Transverse colon (tissue), 4 donors: Measurements from ENCODE around the gene EFCAB5. TPM values are rescaled to one million over a fixed set of nuclear protein-coding genes. Genes with fewer than 3 reads are reported as not detected.
"Not testable (repeated sequence)": the region's sequence is repeated elsewhere in the genome, so short reads cannot be mapped to it uniquely, and the experiment has no call there.

ENCODE experiments used
- DNase-seq: peaks from one replicate; pipeline ENCODE4 v3.0.0-alpha.2; 2019
- H3K27ac ChIP-seq, 4 donors: fragments of 200-600 bp; sonication (generic); 2 replicates each; pipeline ENCODE4 v1.5.1; 2016 to 2018; ENCODE audit warnings: inconsistent platforms in 4 of 4
- H3K27me3 ChIP-seq: fragments of 200-600 bp; sonication (generic); 2 replicates; pipeline ENCODE4 v1.5.1; 2017; ENCODE audit warnings: inconsistent platforms
- H3K36me3 ChIP-seq, 4 donors: fragments of 200-600 bp; sonication (generic); 2 replicates each; pipeline ENCODE4 v1.5.1; 2017 to 2019; ENCODE audit warnings: inconsistent platforms in 4 of 4
- H3K4me1 ChIP-seq, 4 donors: fragments of 200-600 bp; sonication (generic); 2 replicates each; pipeline ENCODE4 v1.5.1; 2017 to 2020; ENCODE audit warnings: inconsistent platforms in 4 of 4
- H3K4me3 ChIP-seq, 4 donors: fragments of 200-600 bp; sonication (generic); 1 replicate in 1 of 4; 2 replicates in 3 of 4; pipeline versions ENCODE4 v1.5.1 to v1.6.1; 2017 to 2019; ENCODE audit warnings: inconsistent platforms in 4 of 4
- H3K9me3 ChIP-seq, 2 donors: fragments of 200-600 bp; sonication (generic); 2 replicates each; pipeline ENCODE4 v1.5.1; 2017 to 2019; ENCODE audit warnings: inconsistent platforms in 2 of 2
- EP300 ChIP-seq: sonication (generic); formaldehyde crosslinking; IDR thresholded peaks from one replicate; pipeline ENCODE4 v1.6.1; 2017; ENCODE audit warnings: antibody characterized with exemption, low read depth
- POLR2A ChIP-seq: fragments of 450-650 bp; IDR thresholded peaks from one replicate; pipeline ENCODE4 v1.6.1; 2016; ENCODE audit warnings: antibody characterized with exemption, mild to moderate bottlenecking, moderate library complexity
- POLR2AphosphoS5 ChIP-seq, 3 donors: sonication (generic); formaldehyde crosslinking; IDR thresholded peaks; one replicate each; pipeline ENCODE4 v1.6.1; 2016; ENCODE audit warnings: antibody characterized with exemption in 3 of 3
- WGBS, 2 donors: methylation state at CpG; one replicate each; pipeline ENCODE4 v1.1.5; 2018; ENCODE audit warnings: low coverage in 1 of 2; 5-methylcytosine and 5-hydroxymethylcytosine counted together
- in situ Hi-C, 4 donors: fragments of 200-750 bp; cut with MboI; loops; one replicate each; pipeline versions ENCODE4 v1.15.0 to v1.15.1; 2017; ENCODE audit warnings: low sequenced_read_pairs in 3 of 4, low pct_ligation_motif_present in 1 of 4, low pct_unique_long_range_greater_than_20kb in 1 of 4
- intact Hi-C: fragments of 100-400 bp; cut with DNase I; formaldehyde crosslinking; loops from one replicate; pipeline ENCODE4 v1.15.1; 2023; ENCODE audit warnings: low total_unique reads
- total RNA-seq, 4 donors: library from RNA; depleted of rRNA; stranded (reverse); fragments of >200 nt; gene quantifications; one replicate each; pipeline ENCODE4 v1.1.0, GENCODE V29; 2016
- TF ChIP-seq, protein P1 (sequence below), 5 experiments: fragments of 200-600 bp in 3 of 5; fragments of 450-650 bp in 2 of 5; sonication (generic) in 3 of 5; IDR thresholded peaks; 1 replicate in 2 of 5; 2 replicates in 3 of 5; pipeline ENCODE4 v1.5.1; 2016 to 2017; ENCODE audit warnings: antibody characterized with exemption in 5 of 5, inconsistent platforms in 3 of 5, mild to moderate bottlenecking in 2 of 5, moderate library complexity in 1 of 5

EFCAB5 gene
- total RNA-seq, 4 donors from 2014 or later, result 1.00 to 3.7 (median 1.9) TPM

DNA sequence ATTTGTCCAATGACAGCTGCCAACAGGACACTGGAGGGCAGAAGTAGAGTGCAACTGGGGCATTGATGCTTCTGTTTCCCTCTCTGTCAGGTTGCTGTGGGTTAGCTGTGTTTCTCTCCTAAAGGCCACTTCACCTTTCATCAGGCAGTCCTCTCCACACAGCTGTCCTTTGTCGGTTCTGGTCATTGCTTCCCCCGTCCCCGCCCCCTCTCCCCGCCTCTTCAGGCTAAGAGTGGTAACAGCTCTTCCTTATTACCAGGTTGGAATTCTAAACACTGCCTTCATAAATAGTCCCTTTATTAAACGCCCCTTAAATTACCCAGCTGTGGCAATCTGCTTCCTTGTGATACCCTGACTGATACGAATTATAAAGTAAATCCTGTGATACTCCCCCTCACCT is 143.4 kb downstream of the EFCAB5 start:
- in situ Hi-C loops (loop anchor here in 2 of 4 donors (25.0 kb wide), 1 partner anchor 272 kb away; no protein-coding TSS in a partner anchor), intact Hi-C loops (no loop called here)
- H3K4me1 ChIP-seq, result no peaks in the 10 kb centered on the region
- no peak overlapping the region for H3K4me3 ChIP-seq
- no peak overlapping the region for H3K27ac ChIP-seq
- H3K36me3 ChIP-seq, result no peaks in the 10 kb centered on the region
- TF ChIP-seq POLR2AphosphoS5 (IDR thresholded peaks at IDR 0.05), result no peak
- TF ChIP-seq POLR2A, result no peak
- TF ChIP-seq EP300, result no peak
- TF ChIP-seq, protein P1, sequence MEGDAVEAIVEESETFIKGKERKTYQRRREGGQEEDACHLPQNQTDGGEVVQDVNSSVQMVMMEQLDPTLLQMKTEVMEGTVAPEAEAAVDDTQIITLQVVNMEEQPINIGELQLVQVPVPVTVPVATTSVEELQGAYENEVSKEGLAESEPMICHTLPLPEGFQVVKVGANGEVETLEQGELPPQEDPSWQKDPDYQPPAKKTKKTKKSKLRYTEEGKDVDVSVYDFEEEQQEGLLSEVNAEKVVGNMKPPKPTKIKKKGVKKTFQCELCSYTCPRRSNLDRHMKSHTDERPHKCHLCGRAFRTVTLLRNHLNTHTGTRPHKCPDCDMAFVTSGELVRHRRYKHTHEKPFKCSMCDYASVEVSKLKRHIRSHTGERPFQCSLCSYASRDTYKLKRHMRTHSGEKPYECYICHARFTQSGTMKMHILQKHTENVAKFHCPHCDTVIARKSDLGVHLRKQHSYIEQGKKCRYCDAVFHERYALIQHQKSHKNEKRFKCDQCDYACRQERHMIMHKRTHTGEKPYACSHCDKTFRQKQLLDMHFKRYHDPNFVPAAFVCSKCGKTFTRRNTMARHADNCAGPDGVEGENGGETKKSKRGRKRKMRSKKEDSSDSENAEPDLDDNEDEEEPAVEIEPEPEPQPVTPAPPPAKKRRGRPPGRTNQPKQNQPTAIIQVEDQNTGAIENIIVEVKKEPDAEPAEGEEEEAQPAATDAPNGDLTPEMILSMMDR (IDR thresholded peaks at IDR 0.05), result no peak
- H3K27me3 ChIP-seq, result peaks cover 8% of the 10 kb centered on the region
- WGBS, 2 donors, result 11 to 19% methylated on average over 3 to 6 of the region's 6 CpGs
- no peaks in the 10 kb centered on the region for H3K9me3 ChIP-seq
- DNase-seq, result no peak

DNA sequence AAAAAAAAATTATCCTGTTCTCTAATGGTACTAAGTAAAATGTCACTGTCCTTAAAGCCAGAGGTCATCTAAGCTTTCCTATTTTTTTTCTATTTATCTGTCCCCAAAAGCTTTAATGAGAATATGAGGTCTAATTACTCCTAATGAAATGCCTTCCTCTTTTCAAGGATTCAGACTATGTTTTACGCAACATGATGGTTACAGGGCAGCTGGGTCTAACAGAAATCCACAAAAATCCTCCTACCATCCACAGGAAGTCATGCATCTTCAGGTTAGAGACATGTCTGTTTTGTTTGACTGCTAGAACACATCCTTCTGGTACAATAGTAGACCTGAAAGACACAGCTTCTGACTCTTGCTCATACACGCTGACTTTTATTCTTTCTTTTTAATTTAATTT is 145.5 kb downstream of the EFCAB5 start:
- Histone ChIP-seq H3K36me3 (no peaks in the 10 kb centered on the region), H3K27ac (no peak overlapping the region), H3K4me1 (no peaks in the 10 kb centered on the region), H3K4me3 (no peak overlapping the region), H3K9me3 (no peaks in the 10 kb centered on the region), H3K27me3 (peaks cover 8% of the 10 kb centered on the region)
- TF ChIP-seq, protein P1 (IDR thresholded peaks at IDR 0.05), result no peak
- 94% methylated on average over 2 of the region's 2 CpGs for WGBS, 2 donors
- intact Hi-C loops, result no loop called here
- in situ Hi-C loops, result loop anchor here in 2 of 4 donors (25.0 kb wide), 1 partner anchor 275 kb away; no protein-coding TSS in a partner anchor
- no peak for DNase-seq

DNA sequence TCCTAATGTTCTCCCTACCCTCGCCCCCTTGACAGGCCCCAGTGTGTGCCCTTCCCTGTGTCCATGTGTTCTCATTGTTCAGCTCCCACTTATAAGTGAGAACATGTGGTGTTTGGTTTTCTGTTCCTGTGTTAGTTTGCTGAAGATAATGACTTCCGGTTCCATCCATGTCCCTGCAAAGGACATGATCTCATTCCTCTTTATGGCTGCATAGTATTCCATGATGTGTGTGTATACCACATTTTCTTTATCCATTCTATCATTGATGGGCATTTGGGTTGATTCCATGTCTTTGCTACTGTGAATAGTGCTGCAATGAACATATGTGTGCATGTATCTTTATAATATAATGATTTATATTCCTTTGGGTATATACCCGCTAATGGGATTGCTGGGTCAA is 146.0 kb downstream of the EFCAB5 start:
- in situ Hi-C loops, result loop anchor here in 2 of 4 donors (25.0 kb wide), 1 partner anchor 275 kb away; no protein-coding TSS in a partner anchor

DNA sequence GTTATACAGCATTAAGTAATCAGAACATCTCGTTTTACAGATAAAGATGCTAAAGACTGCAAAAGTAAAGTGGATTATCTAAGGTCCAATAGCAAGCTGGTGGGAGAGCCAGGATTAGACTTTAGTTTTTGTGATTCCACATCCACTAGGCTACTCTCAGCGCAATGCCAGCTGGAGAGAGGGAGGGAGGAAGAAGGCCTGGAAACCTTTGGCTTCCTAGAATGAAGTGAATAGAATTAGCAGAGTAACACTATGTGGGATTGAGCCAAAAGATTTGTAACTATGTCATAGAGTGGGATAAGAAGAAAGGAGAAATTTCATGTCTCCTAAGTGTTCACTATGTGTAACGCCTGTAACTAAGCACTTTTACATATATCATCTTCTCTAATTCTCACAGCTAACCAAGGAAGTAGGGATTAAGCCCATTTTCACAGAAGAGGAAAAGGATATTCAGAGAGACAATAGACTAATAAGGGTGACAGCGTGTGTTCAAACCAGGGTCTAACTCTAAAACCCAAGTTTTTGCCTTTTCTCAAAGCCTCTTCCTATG is 149.8 kb downstream of the EFCAB5 start:
- Histone ChIP-seq H3K4me3 (no peak overlapping the region), H3K27me3 (peaks cover 12% of the 10 kb centered on the region), H3K4me1 (peaks cover 0 to 8% (median 6%) of the 10 kb centered on the region in 4 donors), H3K27ac (no peak overlapping the region), H3K36me3 (no peaks in the 10 kb centered on the region), H3K9me3 (no peaks in the 10 kb centered on the region)
- intact Hi-C loops, result loop anchor here (5.0 kb wide), 1 partner anchor 284 kb away; no protein-coding TSS in a partner anchor
- TF ChIP-seq, protein P1 (IDR thresholded peaks at IDR 0.05), result no peak
- no peak for TF ChIP-seq EP300
- no peak for TF ChIP-seq POLR2AphosphoS5 (IDR thresholded peaks at IDR 0.05)
- TF ChIP-seq POLR2A, result no peak
- in situ Hi-C loops, result loop anchor here in 3 of 4 donors (10.0 to 25.0 kb wide), 2 partner anchors 56 to 279 kb away; no protein-coding TSS in a partner anchor
- 72 to 79% methylated on average over 4 of the region's 4 CpGs for WGBS, 2 donors
- DNase-seq, result no peak

More for the DNA sequence above, 146.0 kb downstream of the EFCAB5 start:
- DNase-seq, H3K27ac ChIP-seq, H3K9me3 ChIP-seq, intact Hi-C loops, H3K4me1 ChIP-seq, H3K36me3 ChIP-seq, H3K4me3 ChIP-seq: not testable (repeated sequence)
- WGBS, 2 donors, result 91 to 94% methylated on average over 2 to 3 of the region's 3 CpGs
- peaks cover 11% of the 10 kb centered on the region for H3K27me3 ChIP-seq

DNA sequence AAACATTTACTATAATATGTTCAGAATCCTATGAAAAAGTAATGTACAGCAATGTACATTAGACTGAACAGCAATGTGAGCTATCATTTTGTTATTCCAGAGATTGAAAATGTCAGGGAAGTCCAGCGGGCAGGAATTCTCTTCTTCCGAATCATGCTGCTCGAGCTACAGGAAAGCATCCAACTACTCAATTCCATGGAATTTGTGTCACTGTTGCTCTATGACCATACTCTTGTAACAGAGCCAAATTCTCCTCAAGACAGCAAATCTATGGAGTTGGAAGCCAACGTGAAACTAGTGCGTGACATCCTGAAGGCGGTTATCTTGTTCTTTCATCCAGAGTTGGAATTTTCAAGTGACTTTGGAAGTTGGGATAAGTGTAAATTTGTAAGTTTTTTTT is 150.3 kb downstream of the EFCAB5 start:
- Histone ChIP-seq H3K27ac (no peak overlapping the region), H3K27me3 (peaks cover 7% of the 10 kb centered on the region), H3K4me3 (no peak overlapping the region), H3K4me1 (peaks cover 0 to 8% (median 6%) of the 10 kb centered on the region in 4 donors), H3K36me3 (no peaks in the 10 kb centered on the region), H3K9me3 (no peaks in the 10 kb centered on the region)
- no peak for DNase-seq
- intact Hi-C loops, result loop anchor here (5.0 kb wide), 1 partner anchor 284 kb away; no protein-coding TSS in a partner anchor
- WGBS, 2 donors, result 55 to 67% methylated on average over 6 of the region's 6 CpGs
- TF ChIP-seq, protein P1 (IDR thresholded peaks at IDR 0.05), result no peak
- TF ChIP-seq POLR2A, result no peak
- TF ChIP-seq POLR2AphosphoS5 (IDR thresholded peaks at IDR 0.05), result no peak
- no peak for TF ChIP-seq EP300
- in situ Hi-C loops, result loop anchor here in 3 of 4 donors (10.0 to 25.0 kb wide), 2 partner anchors 57 to 279 kb away; no protein-coding TSS in a partner anchor
